Upper lobe of right lung (tissue), 1 donor: ENCODE measurements around the gene HLCS. TPM values are rescaled to one million over a fixed set of nuclear protein-coding genes. Genes with fewer than 3 reads are reported as not detected.

ENCODE experiments used
- ATAC-seq: fragments of 200-7000 bp; cut with Tn5 transposase; one replicate; pipeline ENCODE4 v1.9.1; 2020; ENCODE audit warnings: mild to moderate bottlenecking, moderate library complexity
- DNase-seq: peaks from one replicate; pipeline ENCODE4 v3.0.0-alpha.2; 2020
- H3K27ac ChIP-seq: fragments of 200-600 bp; one replicate; pipeline ENCODE4 v1.8.0; 2022
- H3K27me3 ChIP-seq: fragments of 200-600 bp; one replicate; pipeline ENCODE4 v1.8.0; 2022; ENCODE audit warnings: mild to moderate bottlenecking
- H3K36me3 ChIP-seq: fragments of 200-600 bp; one replicate; pipeline ENCODE4 v1.8.0; 2022
- H3K4me1 ChIP-seq: fragments of 200-600 bp; one replicate; pipeline ENCODE4 v1.8.0; 2022
- H3K4me3 ChIP-seq: fragments of 200-600 bp; one replicate; pipeline ENCODE4 v1.8.0; 2022; ENCODE audit warnings: mild to moderate bottlenecking
- H3K9me3 ChIP-seq: fragments of 200-600 bp; one replicate; pipeline ENCODE4 v1.8.0; 2022
- CTCF ChIP-seq: fragments of 200-600 bp; IDR thresholded peaks from one replicate; pipeline ENCODE4 v1.8.0; 2022; ENCODE audit warnings: antibody characterized with exemption
- intact Hi-C: fragments of 100-400 bp; cut with DNase I; formaldehyde crosslinking; loops from one replicate; pipeline ENCODE4 v1.11.0; 2022
- total RNA-seq: library from RNA; stranded (reverse); fragmentation: NEBNext Ultra II Directional; extraction: Animal tissue kit (Norgen Biotek cat#: 25700); gene quantifications from one replicate; pipeline ENCODE4 v1.2.1, GENCODE V29; 2021
- donor health status: DM: no; HTN: yes; CAD: no; lungs with severe emphysema.

The HLCS gene
- total RNA-seq, 1 donor from 2014 or later: 16.0 TPM

- no peak for TF ChIP-seq CTCF
- no peak for ATAC-seq
- DNase-seq: no peak
- Histone ChIP-seq H3K4me3 (no peak overlapping the region), H3K9me3 (no peaks in the 10 kb centered on the region), H3K27ac (no peak overlapping the region), H3K27me3 (no peaks in the 10 kb centered on the region), H3K36me3 (no peaks in the 10 kb centered on the region), H3K4me1 (no peaks in the 10 kb centered on the region)
- intact Hi-C loops: no loop called here
Measured at GRCh38 chr21:36985751-36986594, 19.5 kb upstream of the HLCS start.

- no peak for TF ChIP-seq CTCF
- Histone ChIP-seq H3K9me3 (no peaks in the 10 kb centered on the region), H3K36me3 (no peaks in the 10 kb centered on the region), H3K4me3 (no peak overlapping the region), H3K27me3 (no peaks in the 10 kb centered on the region), H3K4me1 (peaks cover 7% of the 10 kb centered on the region), H3K27ac (no peak overlapping the region)
- intact Hi-C loops: no loop called here
- no peak for ATAC-seq
- DNase-seq: no peak
Measured at GRCh38 chr21:36981977-36982700, 15.7 kb upstream of the HLCS start.

- intact Hi-C loops: no loop called here
- Histone ChIP-seq H3K9me3 (no peaks in the 10 kb centered on the region), H3K36me3 (no peaks in the 10 kb centered on the region), H3K4me3 (peak overlapping the region; percentile 53), H3K27me3 (no peaks in the 10 kb centered on the region), H3K4me1 (peaks cover 14% of the 10 kb centered on the region), H3K27ac (peak overlapping the region; percentile 5)
- DNase-seq: no peak
- no peak for TF ChIP-seq CTCF
- no peak for ATAC-seq
Measured at GRCh38 chr21:36981049-36981391, 14.6 kb upstream of the HLCS start.

- Histone ChIP-seq H3K4me1 (peaks cover 14% of the 10 kb centered on the region), H3K27ac (peak overlapping the region; percentile 5), H3K4me3 (peak overlapping the region; percentile 53), H3K9me3 (no peaks in the 10 kb centered on the region), H3K27me3 (no peaks in the 10 kb centered on the region), H3K36me3 (no peaks in the 10 kb centered on the region)
- ATAC-seq (peak; percentile 91), DNase-seq (peak; percentile 78)
- intact Hi-C loops: no loop called here
- TF ChIP-seq CTCF: no peak
Measured at GRCh38 chr21:36980280-36981048, 14.0 kb upstream of the HLCS start.

- no peaks in the 10 kb centered on the region for H3K27me3 ChIP-seq
- intact Hi-C loops: no loop called here
- peak; percentile 59 for ATAC-seq
- H3K4me3 ChIP-seq: no peak overlapping the region
- TF ChIP-seq CTCF: peak; percentile 51
- H3K27ac ChIP-seq: peak overlapping the region; percentile 6
- H3K9me3 ChIP-seq: no peaks in the 10 kb centered on the region
- DNase-seq: no peak
- H3K4me1 ChIP-seq: peaks cover 14% of the 10 kb centered on the region
- H3K36me3 ChIP-seq: no peaks in the 10 kb centered on the region
Measured at GRCh38 chr21:36976882-36977651, 10.6 kb upstream of the HLCS start.
